ENCODE data around the gene TTC32. TPM values are rescaled to one million over a fixed set of nuclear protein-coding genes. Genes with fewer than 3 reads are reported as not detected.

TTC32 gene
- total and polyA plus RNA-seq, 7 donors: 3.7 to 22.1 (median 6.8) TPM

DNA sequence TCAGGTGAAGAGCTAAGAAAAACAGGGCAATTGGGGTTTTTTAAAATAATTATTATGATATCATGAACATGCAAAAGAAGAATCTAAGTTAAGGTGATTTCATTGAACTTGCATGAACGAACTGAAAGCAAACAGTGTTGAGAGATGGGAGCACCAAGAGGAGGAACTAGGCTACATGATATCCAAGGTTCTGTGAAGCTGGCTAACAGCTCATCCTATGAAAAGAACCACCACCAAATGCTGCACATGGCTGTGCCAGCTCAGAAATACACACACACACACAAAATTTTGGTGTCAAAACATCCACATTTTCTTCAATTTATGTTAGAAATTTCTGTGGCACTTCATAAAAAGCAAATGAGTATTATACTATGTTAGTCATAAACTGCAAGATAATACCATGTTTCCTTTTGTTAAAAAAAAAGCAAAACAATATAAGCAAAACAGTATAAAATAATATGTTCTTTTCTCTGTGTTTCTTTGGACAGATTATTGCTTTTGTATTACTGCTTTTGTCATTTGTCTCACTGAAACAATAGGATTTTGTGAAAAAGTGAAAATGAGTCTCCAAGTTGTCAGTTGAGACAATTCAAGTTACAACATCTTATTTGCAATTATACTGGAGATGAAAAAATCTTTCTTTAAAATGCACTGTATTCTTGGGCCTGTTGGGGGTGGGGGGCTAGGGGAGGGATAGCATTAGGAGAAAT, 12.6 kb upstream of the TTC32 start:
- intact Hi-C loops (cut with DNase I): no loop called here
- no peak for DNase-seq
- Histone ChIP-seq H3K4me1 (no peaks in the 10 kb centered on the region), H3K36me3 (ENCODE audit: insufficient read depth in 1 of 2, low read depth in 1 of 2) (peaks cover 0 to 7% of the 10 kb centered on the region in 2 donors), H3K9me3 (no peaks in the 10 kb centered on the region), H3K27me3 (ENCODE audit: insufficient read depth in 3 of 3, low read length in 2 of 3) (no peaks in the 10 kb centered on the region), H3K4me3 (no peak overlapping the region), H3K27ac (no peak overlapping the region)
- ATAC-seq: no peak
- WGBS, 3 donors: 77 to 90% (median 89%) methylated on average over 1 of the region's 1 CpG
- TF ChIP-seq, protein P1, sequence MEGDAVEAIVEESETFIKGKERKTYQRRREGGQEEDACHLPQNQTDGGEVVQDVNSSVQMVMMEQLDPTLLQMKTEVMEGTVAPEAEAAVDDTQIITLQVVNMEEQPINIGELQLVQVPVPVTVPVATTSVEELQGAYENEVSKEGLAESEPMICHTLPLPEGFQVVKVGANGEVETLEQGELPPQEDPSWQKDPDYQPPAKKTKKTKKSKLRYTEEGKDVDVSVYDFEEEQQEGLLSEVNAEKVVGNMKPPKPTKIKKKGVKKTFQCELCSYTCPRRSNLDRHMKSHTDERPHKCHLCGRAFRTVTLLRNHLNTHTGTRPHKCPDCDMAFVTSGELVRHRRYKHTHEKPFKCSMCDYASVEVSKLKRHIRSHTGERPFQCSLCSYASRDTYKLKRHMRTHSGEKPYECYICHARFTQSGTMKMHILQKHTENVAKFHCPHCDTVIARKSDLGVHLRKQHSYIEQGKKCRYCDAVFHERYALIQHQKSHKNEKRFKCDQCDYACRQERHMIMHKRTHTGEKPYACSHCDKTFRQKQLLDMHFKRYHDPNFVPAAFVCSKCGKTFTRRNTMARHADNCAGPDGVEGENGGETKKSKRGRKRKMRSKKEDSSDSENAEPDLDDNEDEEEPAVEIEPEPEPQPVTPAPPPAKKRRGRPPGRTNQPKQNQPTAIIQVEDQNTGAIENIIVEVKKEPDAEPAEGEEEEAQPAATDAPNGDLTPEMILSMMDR (IDR thresholded peaks at IDR 0.05): no peak

DNA sequence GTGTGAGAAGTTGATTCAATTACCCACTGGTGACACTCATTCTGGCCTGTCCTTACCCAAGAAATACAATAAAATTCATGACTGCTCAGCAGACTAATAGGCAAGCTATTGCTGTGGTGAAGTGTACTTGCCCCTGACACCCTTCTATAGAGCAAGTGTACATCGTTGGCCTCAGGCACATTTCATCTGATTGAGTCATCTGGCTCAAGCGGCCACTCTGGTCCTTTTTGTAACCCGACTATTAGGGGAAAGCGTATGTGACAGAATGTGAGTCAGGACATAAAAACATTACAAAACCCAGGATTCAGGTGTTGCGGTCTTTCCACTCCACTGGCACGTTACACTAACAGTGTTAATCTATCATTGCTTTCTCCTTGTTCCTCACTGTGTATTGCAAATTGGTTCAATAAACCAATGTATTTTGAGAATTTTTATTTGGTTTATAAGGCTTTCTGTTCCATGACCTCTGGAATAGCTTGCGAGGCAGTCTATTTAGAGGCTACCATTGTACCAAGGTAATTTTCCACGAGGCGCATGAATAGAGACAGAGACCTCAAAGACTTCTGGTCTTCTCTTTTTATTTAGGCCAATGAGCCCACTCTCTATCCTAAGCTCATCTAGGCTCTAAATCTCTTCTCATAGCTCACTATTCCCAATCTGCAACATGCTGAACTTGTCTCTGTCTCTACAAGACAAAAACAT, 10.2 kb upstream of the TTC32 start:
- intact Hi-C loops (cut with DNase I): no loop called here
- ATAC-seq (no peak), DNase-seq (no peak)
- WGBS, 3 donors: 95 to 96% (median 96%) methylated on average over 9 of the region's 9 CpGs
- Histone ChIP-seq H3K4me1 (no peaks in the 10 kb centered on the region), H3K27me3 (ENCODE audit: insufficient read depth in 3 of 3, low read length in 2 of 3) (no peaks in the 10 kb centered on the region), H3K27ac (no peak overlapping the region), H3K36me3 (ENCODE audit: insufficient read depth in 1 of 2, low read depth in 1 of 2) (peaks cover 0 to 7% of the 10 kb centered on the region in 2 donors), H3K4me3 (no peak overlapping the region), H3K9me3 (no peaks in the 10 kb centered on the region)
- TF ChIP-seq, protein P1 (IDR thresholded peaks at IDR 0.05): no peak

DNA sequence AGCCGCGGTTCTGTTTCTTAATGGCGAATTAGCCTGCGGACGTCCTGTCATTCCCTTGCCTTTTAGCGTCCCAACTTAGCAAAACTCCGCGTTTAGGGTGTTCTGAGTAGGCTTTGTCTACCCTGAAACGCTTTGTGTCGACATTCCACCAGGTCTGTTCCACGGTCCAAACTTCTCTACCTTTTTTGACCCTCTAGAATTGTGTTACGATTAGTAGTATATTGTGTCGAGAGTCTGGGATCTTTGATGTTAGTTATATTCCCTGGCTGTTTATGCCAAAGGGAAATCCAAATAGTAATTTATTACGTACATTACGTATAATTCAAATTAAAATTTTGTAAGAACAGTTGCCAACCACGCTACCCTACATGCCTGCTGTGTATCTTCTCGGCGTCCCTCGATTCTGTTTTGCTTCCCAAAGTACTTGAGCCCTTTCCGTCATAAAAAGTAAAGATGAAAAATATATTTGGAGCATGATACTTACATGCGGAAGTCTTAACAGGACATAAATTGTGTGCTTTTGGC, 495 bp upstream of the TTC32 start:
- DNase-seq: no peak
- peak overlapping the region; percentile 93 for H3K27ac ChIP-seq
- WGBS, 3 donors: 0 to 1% (median 1%) methylated on average over 21 of the region's 21 CpGs

DNA sequence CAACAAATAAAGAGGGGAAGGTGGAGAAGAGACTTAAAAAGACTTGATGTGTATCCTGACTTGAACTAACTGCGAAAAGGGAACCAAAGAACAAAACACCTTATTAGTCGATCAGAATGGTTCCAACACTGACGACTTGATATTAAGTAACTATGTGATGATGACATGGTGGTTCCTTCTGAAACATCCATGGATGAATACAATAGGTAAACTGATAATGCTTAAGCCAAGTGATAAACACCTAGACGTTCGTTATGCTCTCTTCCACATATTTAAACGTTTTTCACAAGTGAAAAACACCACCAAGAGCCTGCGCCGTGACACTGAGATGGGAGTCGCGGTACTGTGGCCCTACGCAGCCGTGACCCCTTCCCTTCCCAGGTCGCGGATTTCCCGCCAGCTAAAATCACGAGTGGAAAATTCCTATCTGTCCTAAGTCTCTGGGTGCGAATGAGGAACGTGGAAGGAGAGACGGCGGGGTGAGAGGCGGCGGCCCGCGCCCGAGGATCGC, 797 bp downstream of the TTC32 start:
- peaks cover 47% of the 10 kb centered on the region for H3K4me1 ChIP-seq
- 1% methylated on average over 25 to 26 of the region's 26 CpGs for WGBS, 3 donors
- H3K9me3 ChIP-seq: no peaks in the 10 kb centered on the region
- ATAC-seq (peak in 3 of 4 donors; percentile 43 to 52 (median 49)), DNase-seq (no peak)
- H3K27me3 ChIP-seq (ENCODE audit: insufficient read depth in 3 of 3, low read length in 2 of 3): no peaks in the 10 kb centered on the region
- peak overlapping the region; percentile 76 for H3K4me3 ChIP-seq
- H3K27ac ChIP-seq: peak overlapping the region; percentile 93
- TF ChIP-seq, protein P1 (IDR thresholded peaks at IDR 0.05): no peak
- H3K36me3 ChIP-seq (ENCODE audit: insufficient read depth in 1 of 2, low read depth in 1 of 2): no peaks in the 10 kb centered on the region
- intact Hi-C loops (cut with DNase I): no loop called here

More for the DNA sequence above, 495 bp upstream of the TTC32 start:
- peak in 3 of 4 donors; percentile 7 to 29 (median 9) for ATAC-seq
- TF ChIP-seq, protein P1 (IDR thresholded peaks at IDR 0.05): no peak
- Histone ChIP-seq H3K27me3 (ENCODE audit: insufficient read depth in 3 of 3, low read length in 2 of 3) (no peaks in the 10 kb centered on the region), H3K9me3 (no peaks in the 10 kb centered on the region), H3K4me3 (peak overlapping the region; percentile 76), H3K36me3 (ENCODE audit: insufficient read depth in 1 of 2, low read depth in 1 of 2) (no peaks in the 10 kb centered on the region), H3K4me1 (peaks cover 35% of the 10 kb centered on the region)
- intact Hi-C loops (cut with DNase I): no loop called here

Measured in psoas muscle (tissue), 8 donors.